Skin of body (tissue), 2 donors: Measurements from ENCODE around the gene DUSP21. TPM values are rescaled to one million over a fixed set of nuclear protein-coding genes. Genes with fewer than 3 reads are reported as not detected.
"Not testable (repeated sequence)": the region's sequence is repeated elsewhere in the genome, so short reads cannot be mapped to it uniquely, and the experiment has no call there.

Source experiments
- DNase-seq: peaks from one replicate; lab custom pipeline; 2025; lab: John Stamatoyannopoulos, UW
- total RNA-seq: library from RNA; depleted of rRNA; stranded (reverse); fragments of >200 nt; gene quantifications from one replicate; pipeline ENCODE4 v1.2.3, GENCODE V29; 2014

The DUSP21 gene
- total RNA-seq, 1 donor from 2014 or later = not detected

DNA sequence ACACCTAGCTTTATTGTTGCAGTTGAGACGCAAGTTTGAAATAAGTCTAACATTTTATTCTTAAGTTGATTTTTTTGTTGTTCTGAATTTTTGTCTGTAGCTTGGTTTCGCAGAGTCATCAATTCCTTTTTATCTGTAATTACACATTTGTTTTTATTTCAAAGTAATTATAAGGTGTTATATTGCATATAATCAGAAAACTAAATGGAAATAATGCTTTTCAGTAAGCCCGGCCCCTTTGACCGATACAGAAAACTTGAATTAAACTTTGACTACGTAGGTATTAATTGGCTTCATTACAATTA, 31.3 kb downstream of the DUSP21 start:
- no peak for DNase-seq

DNA sequence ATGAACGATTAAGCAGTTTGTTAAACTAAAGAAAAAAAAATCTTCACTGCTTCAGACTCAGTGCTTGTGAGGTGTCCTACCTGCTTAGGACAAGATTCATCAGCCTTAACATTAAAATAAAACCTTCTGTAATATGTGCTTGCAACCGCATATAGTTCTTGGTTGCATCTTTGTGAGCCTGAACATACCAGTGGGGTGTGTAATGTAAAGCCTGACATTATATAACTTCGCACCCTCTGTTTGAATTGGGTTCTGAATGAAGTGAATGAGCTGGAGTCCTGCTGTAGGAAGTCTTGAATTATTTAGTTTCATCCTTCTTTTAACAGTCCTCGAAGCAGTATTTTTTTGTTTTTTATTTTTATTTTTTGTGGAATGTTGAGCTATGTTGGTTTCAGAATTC, 32.3 kb downstream of the DUSP21 start:
- DNase-seq = no peak

DNA sequence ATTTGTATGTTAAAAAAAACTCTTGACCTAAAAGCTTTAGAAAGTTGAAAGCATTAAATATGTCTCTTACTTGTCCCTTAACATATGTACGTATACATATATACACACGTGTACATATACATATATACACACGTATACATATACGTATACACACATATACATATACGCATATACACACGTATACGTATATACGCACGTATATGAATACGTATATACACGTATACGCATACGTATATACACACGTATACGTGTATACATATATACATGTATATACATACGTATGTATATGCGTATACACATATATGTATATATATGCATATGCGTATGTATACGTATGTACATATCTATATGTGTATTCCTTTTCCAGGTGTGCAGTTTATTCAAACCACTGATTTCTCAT, 32.9 kb downstream of the DUSP21 start:
- no peak for DNase-seq

DNA sequence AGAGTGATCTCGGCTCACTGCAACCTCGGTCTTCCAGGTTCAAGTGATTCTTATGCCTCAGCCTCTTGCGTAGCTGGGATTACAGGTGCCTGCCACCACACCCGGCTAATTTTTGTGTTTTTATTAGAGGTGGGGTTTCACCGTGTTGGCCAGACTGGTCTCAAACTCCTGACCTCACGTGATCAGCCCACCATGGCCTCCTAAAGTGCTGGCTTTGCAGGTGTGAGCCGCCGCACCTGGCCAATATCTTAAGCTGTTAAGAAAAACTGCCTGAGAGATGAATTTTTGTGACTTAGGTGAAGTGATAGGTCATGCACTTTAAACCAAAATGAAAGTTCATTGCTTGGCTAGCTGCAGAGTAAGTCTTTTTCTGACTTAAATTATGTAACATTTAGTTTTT, 35.0 kb downstream of the DUSP21 start:
- no peak for DNase-seq

DNA sequence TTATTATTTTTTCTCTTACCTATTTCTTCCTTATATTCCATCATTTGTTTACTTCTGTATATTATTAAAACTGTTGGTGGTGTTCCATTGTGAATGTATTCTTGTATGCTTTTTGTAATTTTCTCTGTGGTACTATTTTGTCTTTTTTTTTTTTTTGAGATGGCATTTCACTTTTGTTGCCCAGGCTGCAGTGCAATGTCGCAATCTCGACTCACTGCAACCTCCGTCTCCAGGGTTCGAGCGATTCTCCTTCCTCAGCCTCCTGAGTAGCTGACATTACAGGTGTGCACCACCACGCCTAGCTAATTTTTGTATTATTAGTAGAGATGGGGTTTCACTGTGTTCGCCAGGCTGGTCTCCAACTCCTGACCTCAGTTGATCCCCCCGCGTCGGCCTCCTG, 37.7 kb downstream of the DUSP21 start:
- DNase-seq = no peak

DNA sequence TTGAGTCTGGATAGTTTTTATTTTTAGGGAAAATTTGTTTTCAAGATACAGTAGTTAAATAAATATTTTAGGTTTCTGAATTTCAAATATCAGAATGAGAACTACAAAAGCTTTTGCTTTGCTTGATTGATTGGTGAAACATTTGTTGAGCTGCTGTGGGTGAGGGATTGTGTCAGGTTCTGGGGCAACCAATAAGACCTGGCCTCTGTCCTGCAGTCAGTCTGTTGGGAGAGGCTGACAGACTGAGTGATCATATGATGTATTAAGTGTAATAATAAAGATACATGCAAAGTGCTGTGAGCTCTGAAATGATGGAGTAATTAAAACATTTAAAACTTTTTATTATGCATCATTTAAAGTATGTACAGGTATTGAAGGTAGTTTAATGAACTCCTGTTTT, 38.8 kb downstream of the DUSP21 start:
- DNase-seq = no peak

DNA sequence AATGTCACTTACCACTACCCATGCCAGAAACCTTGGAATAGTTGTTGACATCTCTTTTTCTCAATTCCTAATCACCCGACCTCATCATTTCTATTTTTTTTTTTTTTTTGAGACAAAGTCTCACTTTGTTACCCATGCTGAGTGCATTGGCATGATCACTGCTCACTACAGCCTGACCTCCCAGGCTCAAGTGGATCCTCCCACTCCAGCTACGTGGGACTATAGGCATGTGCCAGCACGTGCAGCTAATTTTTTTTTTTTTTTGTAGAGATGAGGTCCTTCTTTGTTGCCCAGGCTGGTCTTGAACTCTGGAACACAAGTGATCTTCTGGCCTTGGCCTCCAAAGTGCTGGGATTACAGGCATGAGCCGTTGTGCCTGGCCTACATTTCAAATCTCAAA, 41.1 kb downstream of the DUSP21 start:
- DNase-seq = no peak

DNA sequence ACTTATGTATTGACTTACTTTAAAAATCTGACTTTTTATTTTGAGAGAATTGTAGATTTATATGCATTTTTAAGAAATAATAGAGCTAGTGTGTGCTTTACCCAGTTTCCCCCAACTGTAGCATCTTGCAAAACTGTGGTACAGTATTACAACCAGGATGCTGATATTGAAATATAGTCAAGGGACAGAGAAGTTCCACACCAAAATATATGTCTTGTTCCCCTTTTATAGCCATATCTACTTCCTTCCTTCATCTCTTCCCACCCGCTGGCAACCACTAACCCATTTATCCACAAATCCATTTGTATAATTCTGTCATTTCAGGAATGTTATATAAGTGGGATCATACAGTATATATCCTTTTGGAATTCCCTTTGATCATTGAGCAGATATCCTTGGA, 46.0 kb downstream of the DUSP21 start:
- DNase-seq = no peak

DNA sequence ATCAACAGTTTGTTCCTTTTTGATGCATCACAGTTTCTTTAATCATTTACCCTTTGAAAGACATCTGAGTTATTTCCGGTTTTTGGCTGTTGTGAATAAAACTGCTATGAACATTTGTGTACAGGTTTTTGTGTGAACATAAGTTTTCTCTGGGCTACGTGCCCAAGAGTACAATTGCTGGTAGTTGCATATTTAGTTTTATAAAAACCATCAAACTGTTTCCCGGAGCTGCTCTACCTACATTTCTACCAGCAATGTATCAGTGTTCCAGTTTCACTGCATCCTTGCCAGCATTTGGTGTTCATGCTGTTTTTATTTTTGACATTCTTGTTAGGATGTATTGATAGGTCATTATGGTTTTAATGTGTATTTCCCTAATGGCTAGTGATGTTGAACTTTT, 46.4 kb downstream of the DUSP21 start:
- no peak for DNase-seq

DNA sequence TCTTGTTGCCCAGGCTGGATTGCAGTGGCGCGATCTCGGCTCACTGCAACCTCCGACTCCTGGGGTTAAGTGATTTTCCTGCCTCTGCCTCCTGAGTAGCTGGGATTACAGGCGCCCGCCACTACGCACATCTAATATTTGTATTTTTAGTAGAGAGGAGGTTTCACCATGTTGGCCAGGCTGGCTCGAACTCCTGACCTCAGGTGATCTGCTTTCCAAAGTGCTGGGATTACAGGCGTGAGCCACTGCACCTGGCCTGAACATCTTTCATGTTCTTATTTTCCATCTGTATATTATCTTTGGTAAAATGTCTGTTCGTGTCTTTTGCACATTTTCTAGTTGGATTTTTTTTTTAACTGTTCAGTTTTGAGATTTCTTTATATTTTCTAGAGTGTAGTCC, 46.9 kb downstream of the DUSP21 start:
- DNase-seq = not testable (repeated sequence)

DNA sequence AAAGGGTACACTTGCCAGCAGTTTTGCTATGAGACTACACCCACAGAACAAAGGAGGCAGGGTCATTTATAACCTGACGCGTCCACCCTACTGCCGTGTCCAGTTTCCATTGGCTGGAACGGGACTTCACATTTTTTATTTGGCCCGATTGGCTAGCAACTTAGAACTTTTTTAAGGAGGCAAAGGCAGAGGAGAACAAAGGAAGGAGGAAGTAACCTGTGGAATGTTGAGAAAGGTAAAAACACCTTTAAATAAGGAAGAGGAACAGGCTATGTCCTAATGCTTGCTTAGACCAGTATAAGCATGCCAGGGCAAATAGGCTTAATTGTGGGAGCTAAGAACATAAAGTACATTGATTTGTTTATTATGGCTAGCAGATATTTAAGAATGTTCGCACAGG, 47.8 kb downstream of the DUSP21 start:
- no peak for DNase-seq

Other genes starting within 250 kb of the DUSP21 start
- 72.0 TPM for gene KDM6A, start 29.2 kb downstream of the DUSP21 start, total RNA-seq